ENCODE results near the gene BOLA1. TPM values are rescaled to one million over a fixed set of nuclear protein-coding genes. Genes with fewer than 3 reads are reported as not detected.

The BOLA1 gene
- total and polyA plus RNA-seq, 2 of the 13 experiments (the other 11 are each of a cell fraction or from before 2014, with no cell fraction given): 3.2 to 4.2 TPM

GRCh38 chr1:149879556-149879955 lies 19.8 kb upstream of the BOLA1 start:
- POLR2A ChIA-PET: no interaction called here
- Histone ChIP-seq H3K4me1 (ENCODE audit: insufficient read depth, low read length) (peaks cover 23% of the 10 kb centered on the region), H2AFZ (ENCODE audit: low read length) (no peak overlapping the region), H3K36me3 (replicated peaks in 1 of 2; ENCODE audit: control insufficient read depth in 1 of 2, insufficient read depth in 2 of 2, low read length in 2 of 2) (no peaks in the 10 kb centered on the region), H3K9me3 (ENCODE audit: low read length) (no peaks in the 10 kb centered on the region), H3K27ac (ENCODE audit: extremely low read length, insufficient read depth, low read length) (no peak overlapping the region), H4K20me1 (ENCODE audit: insufficient read depth, low read length) (no peaks in the 10 kb centered on the region), H3K27me3 (ENCODE audit: control insufficient read depth in 1 of 2, insufficient read depth in 2 of 2, low read length in 2 of 2) (no peaks in the 10 kb centered on the region), H3K4me3 (replicated peaks in 1 of 3; ENCODE audit: insufficient read depth in 1 of 3, low read depth in 2 of 3, low read length in 3 of 3) (no peak overlapping the region), H3K9ac (ENCODE audit: insufficient read depth, low read depth, low read length) (no peak overlapping the region), H3K79me2 (ENCODE audit: insufficient read depth, low read length) (no peaks in the 10 kb centered on the region), H3K4me2 (ENCODE audit: low read depth, low read length) (no peak overlapping the region)
- intact Hi-C loops (cut with micrococcal nuclease; ENCODE audit: unreplicated experiment) (no loop called here), in situ Hi-C loops (cut with HindIII; ENCODE audit: extremely low pct_ligation_motif_present, low pct_unique_long_range_greater_than_20kb) (no loop called here)
- BruUV-seq (replicated peaks): no TSS peak
- ATAC-seq: no peak
- no peak for FAIRE-seq
- WGBS (ENCODE audit: low lambda C conversion rate): 54% methylated on average over 1 of the region's 1 CpG
- TF ChIP-seq TBX3 (IDR thresholded peaks at IDR 0.05; ENCODE audit: borderline replicate concordance) (no peak), ZNF552 (CRISPR knock-in tag; IDR thresholded peaks at IDR 0.05; ENCODE audit: borderline replicate concordance) (no peak), NR2C2 (CRISPR knock-in tag; IDR thresholded peaks at IDR 0.05; ENCODE audit: borderline replicate concordance) (no peak), EZH2 (conservative IDR thresholded peaks at IDR 0.05; ENCODE audit: low read depth, low read length) (no peak), THYN1 (CRISPR knock-in tag; IDR thresholded peaks at IDR 0.05; ENCODE audit: borderline replicate concordance, low read depth) (no peak), BCLAF1 (IDR thresholded peaks at IDR 0.05) (no peak), SATB2 (CRISPR knock-in tag; IDR thresholded peaks at IDR 0.05) (no peak), KMT2B (CRISPR knock-in tag; IDR thresholded peaks at IDR 0.05) (no peak), ZFX (CRISPR knock-in tag; IDR thresholded peaks at IDR 0.05; ENCODE audit: low read depth) (no peak), ZBTB2 (CRISPR knock-in tag; IDR thresholded peaks at IDR 0.05; ENCODE audit: low read depth) (no peak), ZNF276 (CRISPR knock-in tag; IDR thresholded peaks at IDR 0.05; ENCODE audit: low read depth) (no peak), SMAD9 (CRISPR knock-in tag; IDR thresholded peaks at IDR 0.05) (no peak), RFXAP (CRISPR knock-in tag; IDR thresholded peaks at IDR 0.05; ENCODE audit: borderline replicate concordance) (no peak), ZNF251 (CRISPR knock-in tag; IDR thresholded peaks at IDR 0.05) (no peak), ZNF569 (CRISPR knock-in tag; IDR thresholded peaks at IDR 0.05; ENCODE audit: borderline replicate concordance) (no peak), TAF15 (IDR thresholded peaks at IDR 0.05; ENCODE audit: low read depth, low read length, poor library complexity, severe bottlenecking) (no peak)
- CTCF ChIA-PET (ENCODE audit: low intra/inter-chr PET ratio, low total read pairs): no interaction called here
- DNase-seq (ENCODE audit: low spot score): no peak

All from HepG2 (cell line).